Measurements from ENCODE around the gene AKR1E2.

AKR1E2 gene

GRCh38 chr10:4825868-4826791 is at the start of gene AKR1E2:
TSS of gene AKR1E2 (plus strand) at chr10:4826207. CDS start at chr10:4826325, 118 bp downstream.
- H3K36me3 ChIP-seq (ENCODE audit: insufficient read depth, low read depth, low read length): no peaks in the 10 kb centered on the region
- H3K27ac ChIP-seq (ENCODE audit: low read length): no peak within 1 kb of the TSS
- H3K4me1 ChIP-seq (ENCODE audit: insufficient read depth, low read length): no peaks in the 10 kb centered on the region; the same call in 1 of the 2 replicates
- H3K9ac ChIP-seq (ENCODE audit: low read depth, low read length): no peak within 1 kb of the TSS
- H3K27me3 ChIP-seq (ENCODE audit: insufficient read depth, low read length): peaks cover 34% of the 10 kb centered on the region
- 0 out of 2 replicates have a peak, but pooled peaks cover 6% of the 10 kb centered on the region for H3K9me3 ChIP-seq (ENCODE audit: insufficient read depth, low read depth, low read length)
- H3K4me3 ChIP-seq (ENCODE audit: low read length): peak within 1 kb of the TSS; percentile 51; the same call in 1 of the 2 replicates

GRCh38 chr10:4776234-4776638 is 49.8 kb upstream of the AKR1E2 start:
- no peaks in the 10 kb centered on the region for H3K36me3 ChIP-seq (ENCODE audit: insufficient read depth, low read depth, low read length)
- H3K9ac ChIP-seq (ENCODE audit: low read depth, low read length): no peak overlapping the region
- H3K4me3 ChIP-seq (ENCODE audit: low read length): no peak overlapping the region
- no peaks in the 10 kb centered on the region for H3K9me3 ChIP-seq (ENCODE audit: insufficient read depth, low read depth, low read length)
- H3K27ac ChIP-seq (ENCODE audit: low read length): no peak overlapping the region
- no peaks in the 10 kb centered on the region for H3K27me3 ChIP-seq (ENCODE audit: insufficient read depth, low read length)
- H3K4me1 ChIP-seq (ENCODE audit: insufficient read depth, low read length): no peaks in the 10 kb centered on the region; the same call in 1 of the 2 replicates

- H3K9ac ChIP-seq (ENCODE audit: low read depth, low read length): no peak overlapping the region
- no peak overlapping the region for H3K27ac ChIP-seq (ENCODE audit: low read length)
These were observed 47.2 kb upstream of the AKR1E2 start for GRCh38 chr10:4778761-4779160.

GRCh38 chr10:4780091-4780490 is 45.9 kb upstream of the AKR1E2 start:
- no peaks in the 10 kb centered on the region for H3K9me3 ChIP-seq (ENCODE audit: insufficient read depth, low read depth, low read length)
- no peak overlapping the region for H3K27ac ChIP-seq (ENCODE audit: low read length)
- no peak overlapping the region for H3K4me3 ChIP-seq (ENCODE audit: low read length)

More at GRCh38 chr10:4778761-4779160, 47.2 kb upstream of the AKR1E2 start:
- Histone ChIP-seq H3K27me3 (ENCODE audit: insufficient read depth, low read length) (no peaks in the 10 kb centered on the region), H3K4me1 (ENCODE audit: insufficient read depth, low read length) (no peaks in the 10 kb centered on the region), H3K9me3 (ENCODE audit: insufficient read depth, low read depth, low read length) (no peaks in the 10 kb centered on the region), H3K4me3 (ENCODE audit: low read length) (no peak overlapping the region), H3K36me3 (ENCODE audit: insufficient read depth, low read depth, low read length) (no peaks in the 10 kb centered on the region)

GRCh38 chr10:4780782-4781181 is 45.2 kb upstream of the AKR1E2 start:
- Histone ChIP-seq H3K4me3 (ENCODE audit: low read length) (no peak overlapping the region), H3K27ac (ENCODE audit: low read length) (no peak overlapping the region), H3K9me3 (ENCODE audit: insufficient read depth, low read depth, low read length) (no peaks in the 10 kb centered on the region), H3K9ac (ENCODE audit: low read depth, low read length) (no peak overlapping the region), H3K27me3 (ENCODE audit: insufficient read depth, low read length) (no peaks in the 10 kb centered on the region), H3K36me3 (ENCODE audit: insufficient read depth, low read depth, low read length) (no peaks in the 10 kb centered on the region), H3K4me1 (ENCODE audit: insufficient read depth, low read length) (no peaks in the 10 kb centered on the region)

More at GRCh38 chr10:4780091-4780490, 45.9 kb upstream of the AKR1E2 start:
- Histone ChIP-seq H3K27me3 (ENCODE audit: insufficient read depth, low read length) (no peaks in the 10 kb centered on the region), H3K4me1 (ENCODE audit: insufficient read depth, low read length) (no peaks in the 10 kb centered on the region), H3K36me3 (ENCODE audit: insufficient read depth, low read depth, low read length) (no peaks in the 10 kb centered on the region), H3K9ac (ENCODE audit: low read depth, low read length) (no peak overlapping the region)

GRCh38 chr10:4781955-4782354 is 44.1 kb upstream of the AKR1E2 start:
- Histone ChIP-seq H3K4me1 (ENCODE audit: insufficient read depth, low read length) (no peaks in the 10 kb centered on the region), H3K9ac (ENCODE audit: low read depth, low read length) (no peak overlapping the region), H3K4me3 (ENCODE audit: low read length) (no peak overlapping the region), H3K9me3 (ENCODE audit: insufficient read depth, low read depth, low read length) (no peaks in the 10 kb centered on the region), H3K27ac (ENCODE audit: low read length) (no peak overlapping the region), H3K36me3 (ENCODE audit: insufficient read depth, low read depth, low read length) (no peaks in the 10 kb centered on the region), H3K27me3 (ENCODE audit: insufficient read depth, low read length) (no peaks in the 10 kb centered on the region)

GRCh38 chr10:4784667-4785333 is 41.2 kb upstream of the AKR1E2 start:
- Histone ChIP-seq H3K9ac (ENCODE audit: low read depth, low read length) (no peak overlapping the region), H3K27me3 (ENCODE audit: insufficient read depth, low read length) (no peaks in the 10 kb centered on the region), H3K9me3 (ENCODE audit: insufficient read depth, low read depth, low read length) (no peaks in the 10 kb centered on the region), H3K4me1 (ENCODE audit: insufficient read depth, low read length) (no peaks in the 10 kb centered on the region), H3K36me3 (ENCODE audit: insufficient read depth, low read depth, low read length) (no peaks in the 10 kb centered on the region), H3K27ac (ENCODE audit: low read length) (no peak overlapping the region), H3K4me3 (ENCODE audit: low read length) (no peak overlapping the region)

GRCh38 chr10:4786043-4786839 is 39.8 kb upstream of the AKR1E2 start:
- no peak overlapping the region for H3K27ac ChIP-seq (ENCODE audit: low read length)
- no peak overlapping the region for H3K9ac ChIP-seq (ENCODE audit: low read depth, low read length)
- no peak overlapping the region for H3K4me3 ChIP-seq (ENCODE audit: low read length)
- no peaks in the 10 kb centered on the region for H3K27me3 ChIP-seq (ENCODE audit: insufficient read depth, low read length)
- H3K9me3 ChIP-seq (ENCODE audit: insufficient read depth, low read depth, low read length): no peaks in the 10 kb centered on the region
- H3K4me1 ChIP-seq (ENCODE audit: insufficient read depth, low read length): no peaks in the 10 kb centered on the region
- H3K36me3 ChIP-seq (ENCODE audit: insufficient read depth, low read depth, low read length): no peaks in the 10 kb centered on the region

GRCh38 chr10:4790045-4790444 is 36.0 kb upstream of the AKR1E2 start:
- H3K4me3 ChIP-seq (ENCODE audit: low read length): no peak overlapping the region

GRCh38 chr10:4790922-4791321 is 35.1 kb upstream of the AKR1E2 start:
- Histone ChIP-seq H3K27me3 (ENCODE audit: insufficient read depth, low read length) (no peaks in the 10 kb centered on the region), H3K4me3 (ENCODE audit: low read length) (no peak overlapping the region), H3K4me1 (ENCODE audit: insufficient read depth, low read length) (no peaks in the 10 kb centered on the region), H3K9me3 (ENCODE audit: insufficient read depth, low read depth, low read length) (no peaks in the 10 kb centered on the region), H3K9ac (ENCODE audit: low read depth, low read length) (no peak overlapping the region), H3K36me3 (ENCODE audit: insufficient read depth, low read depth, low read length) (no peaks in the 10 kb centered on the region), H3K27ac (ENCODE audit: low read length) (no peak overlapping the region)

More at GRCh38 chr10:4790045-4790444, 36.0 kb upstream of the AKR1E2 start:
- Histone ChIP-seq H3K27me3 (ENCODE audit: insufficient read depth, low read length) (no peaks in the 10 kb centered on the region), H3K27ac (ENCODE audit: low read length) (no peak overlapping the region), H3K9ac (ENCODE audit: low read depth, low read length) (no peak overlapping the region), H3K4me1 (ENCODE audit: insufficient read depth, low read length) (no peaks in the 10 kb centered on the region), H3K36me3 (ENCODE audit: insufficient read depth, low read depth, low read length) (no peaks in the 10 kb centered on the region), H3K9me3 (ENCODE audit: insufficient read depth, low read depth, low read length) (no peaks in the 10 kb centered on the region)

- Histone ChIP-seq H3K9ac (ENCODE audit: low read depth, low read length) (no peak overlapping the region), H3K27me3 (ENCODE audit: insufficient read depth, low read length) (no peaks in the 10 kb centered on the region), H3K9me3 (ENCODE audit: insufficient read depth, low read depth, low read length) (no peaks in the 10 kb centered on the region), H3K4me1 (ENCODE audit: insufficient read depth, low read length) (no peaks in the 10 kb centered on the region), H3K27ac (ENCODE audit: low read length) (no peak overlapping the region), H3K36me3 (ENCODE audit: insufficient read depth, low read depth, low read length) (no peaks in the 10 kb centered on the region), H3K4me3 (ENCODE audit: low read length) (no peak overlapping the region)
These were observed 33.6 kb upstream of the AKR1E2 start for GRCh38 chr10:4792381-4792780.

Data from iPS-20b (cell line).